ENCODE data around the gene CDC42SE2.
"Not testable (repeated sequence)": the region's sequence is repeated elsewhere in the genome, so short reads cannot be mapped to it uniquely, and the experiment has no call there.

- TF ChIP-seq POLR2A, CTCF (IDR thresholded peaks at IDR 0.05): not testable (repeated sequence)
Measured at GRCh38 chr5:131271888-131272287, 8.0 kb downstream of the CDC42SE2 start.
